GM21528 (cell line): ENCODE results near the gene EIF5.
"Not testable (repeated sequence)": the region's sequence is repeated elsewhere in the genome, so short reads cannot be mapped to it uniquely, and the experiment has no call there.

Experiments used
- ATAC-seq: cut with Tn5 transposase; IDR thresholded peaks from one replicate; pipeline ENCODE4 v1.9.1; 2021; ENCODE audit warnings: mild to moderate bottlenecking, moderate library complexity; ENCODE audit not compliant: unreplicated experiment, low FRiP score

EIF5 gene

DNA sequence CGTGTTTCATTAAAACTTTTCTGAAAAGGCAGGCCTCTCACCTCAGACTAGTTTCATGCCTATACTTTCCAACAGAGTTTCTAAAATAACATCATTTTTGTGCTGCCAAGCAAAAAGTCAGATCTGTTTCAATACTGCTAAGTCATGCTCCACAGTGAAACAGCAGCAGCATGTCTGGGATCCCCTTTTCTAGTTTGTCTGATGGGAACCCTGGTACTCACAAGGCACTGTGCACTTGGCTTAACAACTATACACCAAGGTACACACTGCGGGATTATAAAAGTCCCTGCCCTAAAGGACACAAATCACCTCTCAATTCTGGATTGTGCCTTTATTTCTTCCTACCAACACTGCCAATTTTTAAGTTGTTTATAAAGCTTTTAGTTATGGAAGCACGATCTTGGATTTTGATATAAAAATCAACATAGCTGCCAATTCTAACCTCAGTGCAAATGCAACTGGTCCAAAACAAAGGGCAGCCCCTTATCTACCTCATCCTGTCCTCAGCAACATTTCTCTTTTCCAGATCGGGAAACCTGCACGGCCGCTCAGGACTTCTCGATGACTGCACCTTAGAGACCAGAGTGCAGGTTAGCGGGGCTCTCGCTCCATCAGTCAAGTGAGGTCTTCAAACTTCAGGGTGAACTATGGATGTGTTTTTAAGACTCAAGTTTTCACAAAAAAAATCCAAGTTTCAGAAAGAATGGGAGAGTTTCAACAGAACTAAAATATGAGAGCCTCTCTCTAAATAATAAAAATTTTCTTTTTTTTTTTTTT, 1.7 kb upstream of the EIF5 start:
- ATAC-seq, result no peak

DNA sequence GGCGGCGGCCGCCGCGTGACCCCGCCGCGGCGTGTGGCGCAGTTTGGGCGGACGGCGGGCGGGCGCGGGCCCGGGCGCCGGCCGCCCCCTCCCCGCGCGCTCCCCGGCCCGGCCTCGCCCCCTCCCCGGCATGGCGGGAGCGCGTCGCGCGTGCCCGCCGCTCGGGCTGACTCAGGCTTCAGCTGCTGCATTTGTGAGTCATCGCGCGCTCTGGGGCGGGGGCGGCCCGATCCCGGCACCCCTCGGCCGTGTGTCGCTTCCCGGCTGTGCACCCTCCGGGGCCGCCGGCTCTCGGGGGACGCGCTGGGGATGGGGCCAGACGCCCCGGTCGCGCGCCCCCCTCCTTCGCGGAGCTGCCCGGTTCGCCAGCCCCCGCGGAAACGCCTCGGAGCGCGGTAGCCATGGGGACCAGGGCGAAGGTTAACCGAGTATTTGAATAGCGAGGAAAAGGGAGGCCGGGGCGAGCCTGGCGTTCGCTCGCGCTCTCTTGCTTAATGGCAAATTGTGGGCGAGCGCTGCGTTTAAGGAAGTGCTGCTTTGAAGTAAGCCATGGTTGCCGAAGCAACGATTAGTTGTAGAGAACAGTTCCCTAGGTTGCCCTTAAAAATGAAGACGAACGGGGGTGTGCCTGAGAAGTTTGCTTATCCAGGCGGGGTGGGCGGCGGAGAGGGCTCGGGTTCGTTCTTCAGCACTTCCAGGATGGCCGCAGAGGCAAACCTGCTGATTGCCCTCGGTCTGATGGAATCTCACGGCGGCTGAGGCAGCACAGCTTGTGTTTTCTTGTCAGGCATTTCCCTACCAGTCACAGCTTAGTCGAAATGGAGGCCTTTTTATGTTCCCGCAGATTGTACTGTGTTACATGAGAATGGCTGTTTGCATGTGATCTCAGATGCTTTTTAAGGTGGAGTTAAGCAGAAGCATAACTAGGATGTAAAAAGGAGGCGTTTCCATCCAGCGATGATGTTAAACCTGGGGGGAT, 896 bp downstream of the EIF5 start:
- peak; percentile 20 for ATAC-seq

DNA sequence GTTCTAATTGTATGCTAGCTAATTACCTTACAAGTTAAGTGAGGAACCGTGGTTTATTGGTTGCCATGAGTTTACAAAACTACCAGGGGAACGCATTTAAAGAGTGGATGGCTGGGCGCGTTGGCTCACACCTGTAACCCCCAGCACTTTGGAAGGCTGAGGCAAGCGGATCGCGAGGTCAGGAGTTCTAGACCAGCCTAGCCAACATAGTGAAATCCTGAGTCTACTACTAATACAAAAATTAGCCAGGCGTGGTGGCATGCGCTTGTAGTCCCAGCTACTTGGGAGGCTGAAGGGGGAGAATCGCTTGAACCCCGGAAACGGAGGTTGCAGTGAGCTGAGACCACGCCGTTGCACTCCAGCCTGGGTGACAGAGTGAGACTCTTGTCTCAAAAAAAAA, 2.2 kb downstream of the EIF5 start:
- no peak for ATAC-seq

DNA sequence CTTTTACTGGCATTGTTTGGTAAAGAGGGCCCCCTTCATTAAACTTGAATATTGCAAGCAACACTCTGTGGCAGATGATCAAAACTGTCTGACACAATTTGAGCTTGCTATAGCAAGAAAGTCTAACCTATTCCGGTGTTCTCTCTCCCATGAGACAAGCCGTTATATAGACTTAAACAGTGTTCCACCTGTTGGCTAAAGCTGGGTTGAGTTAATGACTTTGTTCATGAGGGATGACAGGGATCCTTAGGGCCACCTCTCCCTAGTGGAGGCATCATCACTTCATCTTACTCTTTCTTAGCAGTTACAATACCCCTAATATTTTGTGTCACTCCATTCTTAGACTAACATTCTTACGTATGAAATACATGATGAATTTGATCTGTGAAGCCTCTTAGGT, 3.8 kb downstream of the EIF5 start:
- no peak for ATAC-seq

DNA sequence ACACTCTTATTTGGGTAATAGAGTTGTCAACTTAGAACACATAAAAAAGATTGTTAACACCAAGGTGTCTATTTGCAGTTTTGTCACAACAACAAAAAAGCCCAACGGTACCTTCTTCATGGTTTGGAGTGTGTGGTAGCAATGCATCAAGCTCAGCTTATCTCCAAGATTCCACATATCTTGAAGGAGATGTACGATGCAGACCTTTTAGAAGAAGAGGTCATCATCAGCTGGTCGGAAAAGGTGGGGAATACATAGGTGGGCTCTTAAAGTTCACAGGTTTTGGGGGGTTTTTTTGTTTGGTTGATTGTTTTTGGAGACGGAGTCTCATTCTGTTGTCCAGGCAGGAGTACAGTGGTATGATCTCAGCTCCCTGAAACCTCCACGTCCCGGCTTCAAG, 5.5 kb downstream of the EIF5 start:
- ATAC-seq, result no peak

DNA sequence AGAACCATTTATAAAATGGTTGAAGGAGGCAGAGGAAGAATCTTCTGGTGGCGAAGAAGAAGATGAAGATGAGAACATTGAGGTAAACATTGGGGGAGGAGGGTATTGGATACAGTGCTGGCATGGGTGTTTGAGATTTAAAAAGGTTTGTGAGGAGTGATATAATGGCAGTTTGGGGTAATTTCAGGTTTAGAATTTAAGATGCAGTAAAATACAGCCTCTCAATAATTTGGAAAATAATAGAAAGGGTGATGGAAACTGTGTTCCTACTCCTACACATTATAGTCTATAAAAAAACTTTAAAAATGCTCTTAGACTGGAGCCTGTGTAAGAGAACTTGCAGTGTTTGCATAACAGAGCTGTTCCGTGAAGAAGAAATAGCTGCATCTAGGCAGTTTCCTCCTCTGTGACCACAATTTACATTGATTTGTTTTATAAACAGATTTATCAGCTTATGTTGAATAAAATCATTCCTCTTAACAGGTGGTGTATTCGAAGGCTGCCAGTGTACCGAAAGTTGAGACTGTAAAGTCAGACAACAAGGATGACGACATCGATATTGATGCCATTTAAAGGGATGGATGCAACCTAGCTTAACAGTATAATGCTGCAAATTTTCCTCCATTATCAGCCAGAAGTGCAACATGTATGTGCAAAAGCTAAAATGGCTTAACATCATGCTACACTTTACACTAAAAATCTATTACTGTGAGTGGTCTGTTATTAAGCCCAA, 6.6 kb downstream of the EIF5 start:
- ATAC-seq, result no peak

DNA sequence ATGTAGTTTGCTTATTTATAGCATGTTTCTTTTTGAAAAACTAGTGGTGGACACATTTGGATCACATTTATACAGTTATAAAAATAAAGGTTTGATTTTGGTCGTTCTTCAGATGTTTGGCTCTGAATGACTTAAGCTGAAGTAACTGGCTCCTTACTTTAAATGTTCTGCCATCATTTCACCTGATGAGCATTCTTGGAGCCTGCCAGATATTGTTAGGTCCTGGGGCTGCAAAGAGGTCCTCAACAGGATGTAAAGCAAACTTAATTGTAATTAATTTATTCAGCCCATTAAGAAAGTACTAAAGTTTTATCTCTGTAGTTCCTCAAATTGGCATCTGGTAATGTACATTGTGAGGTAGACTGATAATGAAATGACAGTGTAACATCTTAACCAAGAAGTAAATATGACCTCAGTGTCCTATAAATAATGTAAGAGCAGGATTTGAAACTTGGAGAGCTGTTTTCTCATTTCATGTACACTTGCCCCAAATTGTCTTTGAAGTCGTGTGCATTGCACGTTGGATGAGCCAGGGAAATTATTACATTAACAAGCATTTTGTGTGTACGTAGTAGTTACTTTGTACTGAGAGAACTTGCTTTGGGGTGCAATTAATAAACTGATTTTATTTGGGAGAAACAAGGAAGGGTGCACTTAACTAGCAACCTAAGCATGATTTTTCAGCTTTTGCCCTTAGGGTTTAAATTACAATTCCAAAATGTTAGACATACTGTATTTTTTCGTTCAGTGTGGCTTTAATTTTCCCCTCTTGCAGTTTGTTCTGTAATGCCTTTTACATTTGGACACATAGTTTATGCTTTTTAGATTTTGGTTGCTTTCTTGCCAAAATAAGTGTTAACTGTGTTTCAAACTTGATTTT, 7.5 kb downstream of the EIF5 start:
- ATAC-seq, result no peak

DNA sequence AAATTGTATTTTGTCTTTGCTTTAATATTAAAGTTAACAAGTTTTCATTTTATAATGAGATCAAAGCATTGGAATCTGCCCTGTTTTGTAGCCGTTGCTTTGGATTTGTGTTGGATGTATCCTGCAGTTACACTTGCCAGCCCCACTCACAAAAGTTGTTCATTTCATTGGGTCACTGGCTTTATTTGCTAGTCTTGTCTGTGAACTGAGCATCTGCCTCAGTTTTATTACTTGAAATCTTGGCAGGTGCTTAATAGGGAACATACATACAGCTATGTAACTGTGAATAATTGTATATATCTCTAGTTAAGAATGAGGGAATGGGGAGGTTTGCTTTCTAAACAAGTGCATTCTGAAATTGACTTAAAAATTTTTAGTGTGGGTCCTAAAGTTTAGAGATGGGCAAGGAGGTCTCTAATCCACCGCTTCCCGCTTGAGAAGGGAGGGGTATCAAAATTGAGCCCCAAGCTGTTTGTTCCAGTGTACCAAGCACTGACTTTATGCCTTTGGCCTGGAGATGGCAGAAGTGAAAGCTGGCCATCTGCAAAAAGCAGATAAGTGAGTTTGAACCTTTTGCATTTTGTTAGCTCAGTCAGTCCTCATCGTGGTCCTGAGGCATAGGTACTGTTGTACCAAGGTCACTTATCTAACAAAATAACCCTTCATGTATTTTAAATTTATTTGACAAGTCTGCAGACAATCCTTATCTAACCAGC, 9.3 kb downstream of the EIF5 start:
- ATAC-seq, result no peak

DNA sequence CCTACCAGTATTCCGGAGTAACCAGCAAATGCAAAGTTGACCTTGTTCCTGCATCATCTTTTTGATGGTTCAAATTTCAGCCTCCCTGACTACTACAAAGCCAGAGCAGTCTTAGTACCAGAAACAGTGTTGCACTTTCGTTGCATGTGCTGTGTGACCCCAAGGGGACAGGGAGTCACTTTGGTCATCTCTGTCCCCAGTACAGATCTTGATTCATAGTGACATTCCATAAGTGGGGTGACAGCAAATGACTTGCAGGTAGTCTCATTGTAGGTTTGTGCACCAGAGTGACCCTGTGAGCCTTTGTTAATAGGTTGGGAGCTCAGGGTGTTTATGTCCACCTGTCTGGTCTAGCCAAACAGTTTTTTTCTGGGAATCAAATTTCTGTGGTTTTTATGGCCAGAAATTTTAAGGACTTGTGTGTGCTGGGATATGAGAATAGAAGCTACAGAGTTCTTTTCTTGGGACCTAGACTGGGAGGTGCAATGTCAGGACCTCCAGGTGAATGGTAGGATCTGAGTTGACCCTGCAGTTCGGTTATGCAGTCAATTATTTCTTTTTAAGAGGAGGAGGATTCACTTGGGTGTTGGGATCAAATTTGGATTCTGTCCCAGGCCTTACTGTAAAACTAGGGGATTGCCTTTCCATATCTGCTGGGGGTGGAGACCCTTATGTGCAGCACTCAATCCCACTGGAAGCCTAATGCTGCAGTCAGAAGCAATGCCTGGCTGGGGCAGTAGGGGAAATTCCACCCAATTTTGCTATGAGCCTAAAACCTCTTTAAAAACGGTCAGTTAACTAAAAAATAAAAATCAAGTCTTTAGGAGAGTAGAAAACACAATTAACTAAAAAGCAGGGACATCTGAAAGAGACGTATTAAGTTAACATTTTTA, 10.1 kb downstream of the EIF5 start:
- no peak for ATAC-seq

DNA sequence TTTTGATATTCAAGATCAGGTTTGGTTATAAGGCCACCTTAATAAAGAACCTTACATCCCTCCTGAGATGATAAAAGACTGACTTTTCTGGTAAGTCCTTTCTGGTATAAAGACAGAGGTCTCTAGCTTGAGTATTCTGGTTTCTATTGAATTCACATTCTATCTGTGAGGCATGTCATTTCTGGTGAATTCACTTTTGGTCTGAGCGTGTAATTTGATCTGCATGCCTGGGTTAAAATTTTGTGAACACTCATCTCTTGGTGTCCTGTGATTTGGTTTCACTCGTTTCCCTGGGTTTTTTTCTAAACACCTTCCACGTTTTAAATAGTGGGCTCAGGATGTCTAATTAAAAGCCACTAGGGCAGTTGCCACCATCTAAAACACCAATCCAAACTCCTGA, 12.2 kb downstream of the EIF5 start:
- ATAC-seq, result no peak

DNA sequence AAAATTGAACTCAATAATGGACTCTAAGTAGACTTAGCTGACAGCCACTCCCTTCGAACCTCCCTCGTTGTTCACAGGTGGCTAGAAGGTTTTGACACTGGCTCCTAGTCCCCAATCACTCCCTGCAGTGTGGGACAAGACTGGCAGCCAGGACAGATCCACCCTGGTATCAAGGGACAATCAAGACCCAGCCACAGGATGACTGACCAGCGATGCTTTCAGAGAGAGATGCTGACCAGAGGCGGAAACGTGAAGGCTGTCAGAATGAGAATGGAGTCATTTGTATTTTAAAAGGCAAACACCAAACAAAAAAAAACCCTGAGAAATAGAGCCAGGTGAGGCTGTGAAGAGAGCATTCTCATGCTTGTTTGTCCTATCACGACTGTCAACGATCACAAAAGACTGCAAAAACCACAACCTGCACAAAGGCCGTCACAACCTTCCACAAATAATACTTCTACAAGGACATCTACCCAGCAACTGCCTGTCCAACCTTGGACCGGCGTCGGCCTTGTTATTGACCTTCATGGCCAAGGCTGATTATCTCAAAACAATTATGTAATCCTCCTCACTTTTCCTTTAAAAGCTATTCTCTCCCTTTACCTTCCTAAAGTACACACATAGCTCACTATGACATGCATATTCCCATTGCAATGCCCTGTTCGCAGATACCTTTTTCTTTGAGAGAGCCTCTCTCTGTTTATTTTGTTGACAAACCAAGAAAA, 13.2 kb downstream of the EIF5 start:
- no peak for ATAC-seq

DNA sequence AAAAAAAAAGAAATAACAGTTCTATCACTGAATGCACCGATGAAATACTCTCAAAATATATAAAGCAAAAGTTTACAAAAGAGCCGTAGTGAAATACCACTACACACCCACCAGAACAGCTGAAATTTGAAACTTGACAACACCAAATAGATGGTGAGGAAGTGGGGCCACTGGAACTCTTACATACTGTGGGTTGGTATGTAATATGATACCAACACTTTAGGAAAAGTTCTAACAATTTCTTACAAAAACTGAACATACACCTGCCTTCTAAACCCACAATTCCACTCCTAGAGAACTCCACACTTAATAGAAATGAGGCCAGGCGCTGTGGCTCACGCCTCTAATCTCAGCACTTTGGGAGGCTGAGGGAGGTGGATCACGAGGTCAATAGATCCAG, 14.1 kb downstream of the EIF5 start:
- no peak for ATAC-seq

DNA sequence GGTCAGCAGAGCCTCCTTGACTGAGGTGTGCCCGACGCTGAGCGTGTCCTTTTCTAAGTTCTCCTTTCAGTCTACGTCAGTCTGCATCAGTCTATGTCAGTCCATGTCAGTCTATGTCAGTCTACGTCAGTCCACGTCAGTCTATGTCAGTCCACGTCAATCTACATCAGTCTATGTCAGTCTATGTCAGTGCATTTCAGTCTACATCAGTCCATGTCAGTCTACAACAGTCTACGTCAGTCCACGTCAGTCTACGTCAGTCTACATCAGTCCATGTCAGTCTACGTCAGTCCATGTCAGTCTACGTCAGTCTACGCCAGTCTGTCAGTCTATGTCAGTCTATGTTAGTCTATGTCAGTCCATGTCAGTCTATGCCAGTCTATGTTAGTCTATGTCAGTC, 15.9 kb downstream of the EIF5 start:
- no peak for ATAC-seq

DNA sequence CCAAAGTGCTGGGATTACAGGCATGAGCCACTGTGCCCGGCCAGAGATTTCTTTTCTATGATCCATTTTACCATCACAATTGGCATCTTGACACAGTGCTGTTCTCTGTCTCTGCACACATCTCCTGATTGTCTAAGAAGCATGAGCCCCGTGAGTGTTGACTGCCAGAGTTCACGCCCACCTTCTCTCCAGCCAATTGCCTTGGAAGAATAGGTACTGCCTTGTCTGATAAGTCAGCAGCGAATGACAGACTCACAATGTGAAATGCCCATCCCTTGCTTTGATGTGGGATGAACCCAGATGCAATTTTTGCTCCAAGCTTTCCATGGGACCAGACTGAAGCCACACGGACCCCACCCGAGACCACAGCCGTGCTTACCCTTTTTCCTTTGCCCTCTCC, 19.3 kb downstream of the EIF5 start:
- no peak for ATAC-seq

DNA sequence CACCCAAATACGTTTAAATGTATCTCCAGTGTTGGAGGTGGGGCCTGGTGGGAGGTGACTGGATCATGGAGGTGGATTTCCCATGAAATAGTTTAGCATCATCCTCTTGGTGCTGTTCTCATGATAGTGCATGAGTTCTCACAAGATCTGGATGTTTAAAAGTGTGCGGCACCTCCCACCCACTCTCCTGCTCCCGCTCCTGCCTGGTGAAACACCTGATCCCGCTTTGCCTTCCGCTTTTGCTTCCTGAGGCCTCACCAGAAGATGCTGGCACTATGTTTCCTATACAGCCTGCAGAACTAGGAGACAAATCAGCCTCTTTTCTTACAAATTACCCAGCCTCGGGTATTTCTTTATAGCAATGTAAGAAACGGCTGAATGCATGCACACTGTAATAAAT, 20.1 kb downstream of the EIF5 start:
- ATAC-seq, result no peak

DNA sequence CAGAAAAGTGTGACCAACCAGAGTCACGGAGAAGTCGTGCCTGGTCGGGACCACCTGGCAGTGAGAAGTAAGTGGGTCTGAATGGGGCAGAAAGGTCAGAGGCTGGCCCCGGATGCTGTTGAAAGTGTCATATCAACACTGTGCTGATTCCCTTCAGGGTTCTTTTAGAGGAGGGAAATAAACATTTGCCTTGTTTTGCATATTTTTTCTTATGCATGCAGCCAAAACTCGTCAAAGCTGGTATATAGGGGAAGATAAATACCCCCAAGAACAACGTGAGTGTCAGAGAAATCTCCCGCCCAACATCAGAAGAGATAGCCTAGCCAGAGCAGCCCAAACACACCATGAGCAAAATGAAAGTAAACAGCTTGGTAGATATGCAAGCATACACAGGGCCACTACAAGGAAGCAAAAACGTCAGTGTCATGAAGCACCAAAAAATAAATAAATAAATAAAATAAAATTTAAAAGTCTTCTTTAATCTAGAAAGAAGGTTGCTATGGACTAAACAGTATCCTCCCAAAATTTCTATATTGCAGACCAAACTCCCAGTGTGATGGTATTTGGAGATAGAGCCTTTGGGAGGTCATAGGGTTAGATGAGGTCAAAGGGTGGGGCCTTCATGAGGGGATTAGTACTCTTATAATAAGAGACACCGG, 22.1 kb downstream of the EIF5 start:
- no peak for ATAC-seq

DNA sequence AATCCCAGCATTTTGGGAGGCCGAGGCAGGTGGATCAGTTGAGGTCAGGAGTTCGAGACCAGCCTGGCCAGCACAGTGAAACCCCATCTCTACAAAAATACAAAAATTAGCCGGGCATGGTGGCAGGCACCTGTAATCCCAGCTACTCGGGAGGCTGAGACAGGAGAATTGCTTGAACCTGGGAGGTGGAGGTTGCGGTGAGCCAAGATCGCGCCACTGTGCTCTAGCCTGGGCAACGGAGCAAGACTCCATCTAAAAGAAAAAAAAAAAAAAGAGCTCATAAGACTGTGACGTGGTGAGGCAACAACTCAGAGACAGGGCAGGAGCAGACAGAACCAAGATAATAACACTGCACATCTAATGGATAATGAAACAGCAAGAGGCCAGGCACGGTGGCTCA, 23.5 kb downstream of the EIF5 start:
- not testable (repeated sequence) for ATAC-seq
